GM19023 (cell line): ENCODE data around the gene FBXO44.
A peak's percentile ranks its signal among the peaks of the same experiment; 100 is the strongest.
"Not testable (repeated sequence)": the region's sequence is repeated elsewhere in the genome, so short reads cannot be mapped to it uniquely, and the experiment has no call there.

Experiments
- ATAC-seq: cut with Tn5 transposase; IDR thresholded peaks from one replicate; pipeline ENCODE4 v1.9.1; 2021; ENCODE audit warnings: mild to moderate bottlenecking, moderate library complexity; ENCODE audit not compliant: unreplicated experiment

FBXO44 gene

GRCh38 chr1:11654137-11654938, at the start of gene FBXO44, which contains the start of gene FBXO2:
FBXO44 (plus strand) TSS chr1:11654877; CDS start chr1:11655836, 959 bp downstream.
FBXO2 (minus strand) TSS chr1:11654429; CDS start chr1:11654340, 89 bp downstream.
- ATAC-seq = peak; percentile 70

GRCh38 chr1:11606775-11607174, 47.9 kb upstream of the FBXO44 start:
- ATAC-seq = no peak

DNA sequence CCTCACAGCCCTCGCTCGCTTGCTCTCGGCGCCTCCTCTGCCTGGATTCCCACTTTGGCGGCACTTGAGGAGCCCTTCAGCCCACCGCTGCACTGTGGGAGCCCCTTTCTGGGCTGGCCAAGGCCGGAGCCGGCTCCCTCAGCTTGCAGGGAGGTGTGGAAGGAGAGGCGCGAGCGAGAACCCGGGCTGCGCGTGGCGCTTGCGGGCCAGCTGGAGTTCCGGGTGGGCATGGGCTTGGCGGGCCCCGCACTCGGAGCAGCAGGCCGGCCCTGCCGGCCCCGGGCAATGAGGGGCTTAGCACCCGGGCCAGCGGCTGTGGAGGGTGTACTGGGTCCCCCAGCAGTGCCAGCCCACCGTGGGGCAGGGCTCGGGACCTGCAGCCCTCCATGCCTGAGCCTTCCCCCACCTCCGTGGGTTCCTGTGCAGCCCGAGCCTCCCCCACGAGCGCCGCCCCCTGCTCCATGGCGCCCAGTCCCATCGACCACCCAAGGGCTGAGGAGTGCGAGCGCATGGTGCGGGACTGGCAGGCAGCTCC, 46.0 kb upstream of the FBXO44 start:
- ATAC-seq = not testable (repeated sequence)

DNA sequence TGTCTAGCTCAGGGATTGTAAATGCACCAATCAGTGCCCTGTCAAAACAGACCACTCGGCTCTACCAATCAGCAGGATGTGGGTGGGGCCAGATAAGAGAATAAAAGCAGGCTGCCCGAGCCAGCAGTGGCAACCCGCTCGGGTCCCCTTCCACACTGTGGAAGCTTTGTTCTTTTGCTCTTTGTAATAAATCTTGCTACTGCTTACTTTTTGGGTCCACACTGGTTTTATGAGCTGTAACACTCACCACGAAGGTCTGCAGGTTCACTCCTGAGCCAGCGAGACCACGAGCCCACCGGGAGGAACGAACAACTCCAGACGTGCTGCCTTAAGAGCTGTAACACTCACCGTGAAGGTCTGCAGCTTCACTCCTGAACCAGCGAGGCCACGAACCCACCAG, 45.3 kb upstream of the FBXO44 start:
- ATAC-seq = not testable (repeated sequence)

- no peak for ATAC-seq
Measured at GRCh38 chr1:11610629-11611180, 44.0 kb upstream of the FBXO44 start.

DNA sequence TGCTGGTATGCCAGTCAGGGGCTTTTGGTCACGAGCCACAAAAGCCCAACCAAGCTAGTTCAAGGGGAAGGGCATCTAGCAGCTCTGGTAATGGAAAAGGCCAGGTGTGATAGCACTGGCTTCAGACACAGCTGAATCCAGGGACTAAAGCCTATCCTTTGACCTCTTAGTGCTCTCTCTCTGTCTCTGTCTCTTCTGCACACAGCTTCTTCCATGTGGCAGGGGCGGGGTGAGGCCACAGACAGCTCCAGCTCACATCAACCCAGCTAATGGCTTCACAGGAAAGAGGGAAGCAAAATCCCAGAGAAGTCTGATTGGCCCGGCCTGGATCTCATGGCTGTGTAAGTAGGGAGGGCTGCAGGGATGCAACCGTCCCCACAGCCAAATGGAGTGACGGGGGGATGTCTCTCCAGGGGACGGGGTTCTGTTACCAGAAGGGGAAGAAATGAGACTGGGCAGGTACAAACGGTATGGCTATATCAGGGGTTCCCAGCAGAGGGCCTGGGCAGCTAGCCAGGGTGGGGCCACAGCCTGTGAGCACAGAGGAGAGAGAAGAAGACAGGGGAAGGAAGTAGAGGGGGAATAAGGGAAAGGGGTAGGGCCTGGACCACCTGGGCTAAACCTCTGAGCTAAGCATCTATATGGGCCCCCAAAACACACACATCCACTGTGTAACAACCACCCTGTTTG, 42.9 kb upstream of the FBXO44 start:
- no peak for ATAC-seq

DNA sequence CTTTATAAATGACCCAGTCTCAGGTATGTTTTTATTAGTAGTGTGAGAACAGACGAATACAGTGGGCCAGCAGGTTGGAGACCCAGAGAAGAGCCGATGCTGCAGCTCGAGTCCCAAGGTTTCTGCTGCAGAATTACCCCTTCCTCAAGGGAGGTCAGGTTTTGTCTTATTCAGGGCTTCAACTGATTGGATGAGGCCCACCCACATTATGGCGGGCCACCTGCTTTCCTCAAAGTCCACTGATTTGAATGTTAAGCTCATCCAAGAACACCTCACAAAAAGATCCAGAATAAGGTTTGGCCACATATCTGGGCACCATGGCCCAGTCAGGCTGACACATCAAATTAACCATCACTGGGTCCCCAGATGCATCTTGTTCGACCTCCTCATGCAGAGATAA, 41.3 kb upstream of the FBXO44 start:
- no peak for ATAC-seq

- ATAC-seq = no peak
Measured at GRCh38 chr1:11615090-11615489, 39.6 kb upstream of the FBXO44 start.

DNA sequence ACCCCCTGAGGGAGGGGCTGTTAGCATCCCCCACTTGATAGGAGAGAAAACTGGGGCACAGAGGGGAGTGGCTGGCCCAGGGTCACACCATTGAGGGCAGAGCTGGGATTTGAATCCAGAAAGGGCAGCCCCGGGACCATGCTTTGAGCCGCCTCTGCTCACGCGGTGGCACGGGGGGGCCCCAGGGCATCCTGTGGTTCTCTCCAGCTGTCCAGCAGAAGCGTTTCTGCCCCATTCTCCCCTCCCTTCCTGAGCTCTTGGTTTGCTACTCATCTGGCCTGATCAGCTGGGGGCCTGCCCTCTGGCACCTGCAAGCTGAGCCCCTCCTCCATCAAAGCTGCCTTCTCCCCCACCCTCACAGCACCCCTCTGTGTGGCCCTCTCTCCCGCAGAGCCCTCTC, 37.9 kb upstream of the FBXO44 start:
- no peak for ATAC-seq

- no peak for ATAC-seq
Measured at GRCh38 chr1:11617314-11617713, 37.4 kb upstream of the FBXO44 start.

DNA sequence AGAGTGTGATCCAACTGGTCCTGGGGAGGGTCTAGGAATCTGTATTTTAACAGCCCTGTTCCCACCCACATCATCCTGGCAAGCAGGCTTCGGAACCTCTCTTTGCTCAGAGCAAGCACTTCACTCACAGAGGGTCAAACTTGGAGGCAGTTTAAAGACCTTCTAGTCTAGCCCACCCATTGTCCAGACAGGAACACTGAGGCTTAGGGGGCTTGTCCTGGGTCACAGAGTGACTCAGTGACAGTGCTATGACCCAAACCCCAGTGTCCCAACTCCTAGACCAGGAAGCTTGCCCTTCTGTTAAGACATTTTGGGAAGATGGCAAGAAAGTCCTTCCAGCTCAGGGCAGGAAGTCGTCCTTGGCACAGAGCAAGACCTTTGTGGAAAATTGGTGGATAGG, 36.9 kb upstream of the FBXO44 start:
- no peak for ATAC-seq

DNA sequence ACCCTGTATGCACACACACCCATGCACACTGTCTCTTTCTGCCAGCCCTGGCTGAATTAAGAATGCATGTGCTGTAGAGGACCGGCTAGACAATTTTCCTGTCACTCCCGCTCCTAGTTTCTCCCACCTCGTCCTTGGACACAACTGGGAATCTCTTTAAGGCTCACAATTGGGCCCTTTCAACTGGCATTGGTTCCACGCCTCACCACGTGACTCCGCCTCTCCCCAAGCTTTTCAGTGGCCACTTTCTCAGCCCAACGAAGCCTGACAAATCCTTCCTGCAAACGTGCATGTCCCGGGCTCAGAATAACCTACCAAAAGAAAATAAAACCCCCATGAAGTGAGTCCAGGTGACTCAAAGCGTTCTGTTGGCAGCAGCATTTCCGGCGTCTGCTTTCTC, 34.3 kb upstream of the FBXO44 start:
- ATAC-seq = no peak

- no peak for ATAC-seq
Measured at GRCh38 chr1:11620924-11621323, 33.8 kb upstream of the FBXO44 start.

DNA sequence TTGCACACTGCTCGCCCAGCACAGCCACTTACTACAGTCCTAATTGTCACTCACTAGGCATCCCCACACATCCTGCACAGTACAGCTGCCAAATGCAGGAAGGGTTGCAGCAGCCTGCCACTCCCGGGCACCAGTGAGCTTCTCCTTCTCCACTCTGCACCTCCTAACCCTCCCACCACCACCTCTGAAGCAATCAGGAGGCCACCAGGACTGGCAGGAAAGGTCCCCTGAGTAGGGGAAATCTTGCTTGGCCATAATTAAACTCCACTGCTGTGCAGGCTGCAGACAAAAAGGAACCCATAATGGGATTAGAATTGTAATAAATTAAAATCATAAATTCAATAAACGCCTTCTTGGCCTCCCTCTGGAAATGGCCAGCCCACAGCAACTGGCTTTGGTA, 32.3 kb upstream of the FBXO44 start:
- no peak for ATAC-seq

GRCh38 chr1:11623702-11624101, 31.0 kb upstream of the FBXO44 start:
- no peak for ATAC-seq

- ATAC-seq = no peak
Measured at GRCh38 chr1:11626551-11626950, 28.1 kb upstream of the FBXO44 start.

GRCh38 chr1:11628767-11629166, 25.9 kb upstream of the FBXO44 start:
- ATAC-seq = no peak

DNA sequence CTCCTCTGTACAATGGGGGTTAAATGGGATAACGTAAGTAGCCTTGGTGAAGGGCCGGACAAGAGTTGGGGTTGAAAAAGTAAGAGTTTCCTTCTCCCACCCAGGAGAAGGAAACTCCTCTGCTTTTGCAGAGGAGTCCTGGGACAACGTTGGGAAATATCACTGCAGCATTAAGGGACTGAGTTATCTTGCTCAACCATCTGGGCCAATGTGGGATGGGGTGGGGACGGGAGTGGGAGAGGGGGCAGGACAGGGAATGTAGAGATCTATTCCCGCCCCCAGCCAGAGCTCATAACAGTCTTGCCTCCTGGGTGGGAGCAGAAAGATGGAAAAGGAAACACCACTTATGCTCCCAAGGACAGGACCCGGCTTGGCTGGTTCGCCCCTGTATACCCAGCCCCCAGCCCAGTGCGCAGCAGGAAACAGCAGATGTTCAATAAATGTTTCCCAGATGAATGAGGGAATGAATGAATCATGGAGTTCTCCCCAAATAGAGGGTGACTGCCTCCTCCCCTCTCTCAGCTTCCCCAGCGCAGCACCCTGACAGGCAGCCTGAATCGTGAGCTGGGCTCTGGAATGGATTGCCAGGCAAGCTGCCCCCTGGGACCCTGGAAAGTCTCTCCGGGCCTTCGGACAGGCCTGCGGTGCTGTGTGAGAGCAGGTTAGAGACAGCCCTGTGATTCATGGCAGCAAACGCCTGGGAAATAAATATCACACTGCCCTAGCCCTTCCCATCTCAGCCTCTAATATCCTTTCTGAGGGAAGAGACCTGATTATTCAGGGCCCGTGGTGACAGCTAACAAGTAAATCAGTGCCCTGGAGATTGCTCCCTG, 25.3 kb upstream of the FBXO44 start:
- no peak for ATAC-seq

- ATAC-seq = no peak
Measured at GRCh38 chr1:11634365-11635192, 20.1 kb upstream of the FBXO44 start.

- no peak for ATAC-seq
Measured at GRCh38 chr1:11638121-11638520, 16.6 kb upstream of the FBXO44 start.
